GM19025 (cell line): Measurements from ENCODE around the gene CACNA1D.
"Not testable (repeated sequence)": the region's sequence is repeated elsewhere in the genome, so short reads cannot be mapped to it uniquely, and the experiment has no call there.

Experiments
- ATAC-seq: cut with Tn5 transposase; IDR thresholded peaks from one replicate; pipeline ENCODE4 v1.9.1; 2021; ENCODE audit warnings: mild to moderate bottlenecking, low read depth, moderate library complexity; ENCODE audit not compliant: unreplicated experiment

Gene CACNA1D

DNA sequence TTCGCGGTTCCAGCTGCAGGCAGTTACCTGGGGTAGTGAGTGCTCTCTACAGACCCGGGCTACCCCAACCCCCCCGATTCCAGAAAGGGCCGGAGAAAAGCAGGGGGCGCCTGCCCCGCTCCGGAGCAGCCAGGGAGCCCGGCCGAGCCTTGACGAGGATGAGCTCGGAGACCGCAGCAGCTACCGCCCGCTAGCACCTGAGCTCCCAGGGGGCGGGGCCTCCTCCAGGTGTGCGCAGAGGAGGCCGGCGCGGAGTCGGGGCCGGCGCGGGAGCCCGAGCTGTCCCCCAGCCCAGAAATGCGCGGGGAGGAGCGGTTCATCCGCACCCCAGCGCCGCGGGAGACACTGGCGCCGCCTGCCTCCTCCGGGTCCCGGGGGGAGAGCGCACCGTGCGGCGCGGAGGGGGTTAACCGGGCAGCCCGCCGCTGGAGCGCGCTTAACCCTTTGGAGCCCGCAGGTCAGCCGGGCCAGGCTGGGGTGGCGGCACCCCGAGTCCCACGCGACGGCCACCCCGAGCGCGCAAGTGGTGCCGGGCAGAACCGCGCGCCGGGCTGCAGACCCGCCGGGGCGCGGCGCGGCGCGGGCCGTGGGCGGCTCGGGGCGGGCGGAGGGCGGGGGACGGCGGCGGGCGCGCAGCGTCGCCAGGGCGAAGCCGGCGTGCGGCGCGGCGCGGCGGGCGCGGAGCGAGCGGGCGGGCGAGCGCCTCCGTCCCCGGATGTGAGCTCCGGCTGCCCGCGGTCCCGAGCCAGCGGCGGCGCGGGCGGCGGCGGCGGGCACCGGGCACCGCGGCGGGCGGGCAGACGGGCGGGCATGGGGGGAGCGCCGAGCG, at the start of gene CACNA1D:
CACNA1D (plus strand) TSS at position 649 of the 829 bp plus-strand sequence. CDS start 556 bp downstream, outside the sequence.
- no peak for ATAC-seq

DNA sequence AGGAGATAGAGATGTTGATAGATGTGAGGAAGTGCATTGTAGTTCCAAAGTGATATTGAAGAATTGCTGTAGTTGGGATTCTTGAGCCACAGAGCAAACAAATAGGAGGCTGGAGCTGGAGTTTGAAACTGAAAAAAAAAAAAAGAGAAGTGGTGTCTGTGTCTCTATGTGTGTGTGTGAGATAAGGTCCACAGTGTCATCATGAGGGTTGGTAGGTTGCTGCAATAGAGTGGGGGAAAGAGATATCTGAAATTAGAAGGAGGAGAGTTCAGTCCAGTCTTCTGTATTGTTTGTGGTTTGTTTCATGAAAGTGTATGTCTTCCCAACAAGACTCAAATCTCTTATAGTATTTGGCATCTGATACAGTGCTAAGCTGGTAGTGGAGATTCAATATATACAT, 37.3 kb upstream of the CACNA1D start:
- no peak for ATAC-seq

DNA sequence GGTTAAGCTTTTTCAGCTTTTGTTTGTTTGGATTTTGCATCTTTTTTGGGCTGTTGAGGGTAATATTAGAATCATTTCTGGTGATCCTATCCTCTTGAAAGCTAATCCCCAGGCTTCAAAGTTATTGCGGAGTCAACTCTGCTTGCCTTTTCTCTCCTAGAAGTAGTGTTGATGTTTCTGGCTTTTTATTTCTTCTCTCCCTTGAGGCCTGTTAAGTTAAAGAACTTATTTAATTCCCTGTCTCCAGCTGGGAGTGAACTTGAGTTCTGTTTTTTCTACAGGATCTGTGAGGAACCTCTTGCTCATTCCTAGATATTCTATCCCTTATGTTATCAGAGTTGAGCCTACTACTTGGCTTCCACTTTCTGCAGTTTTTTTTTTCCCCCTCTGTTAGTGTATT, 34.1 kb upstream of the CACNA1D start:
- ATAC-seq, result no peak

DNA sequence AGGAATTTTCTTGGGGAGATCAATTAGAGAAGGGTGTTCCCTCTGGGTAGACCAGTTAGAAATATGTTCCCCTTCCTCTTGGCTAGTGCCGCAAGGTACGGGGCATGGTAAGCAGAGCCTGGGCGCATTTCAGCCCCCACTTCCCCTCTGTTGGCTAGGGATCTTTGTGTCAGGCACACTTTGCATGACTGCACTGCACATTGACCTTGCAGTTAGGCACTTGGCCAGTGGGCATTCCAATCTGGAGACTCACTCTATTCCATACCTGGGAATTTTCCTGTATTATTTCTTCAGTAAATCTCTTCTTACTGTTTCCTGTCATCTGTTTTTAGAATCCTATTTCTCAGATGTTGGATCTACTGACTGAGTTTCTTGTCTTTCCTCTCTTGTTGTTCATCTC, 30.0 kb upstream of the CACNA1D start:
- ATAC-seq, result no peak

DNA sequence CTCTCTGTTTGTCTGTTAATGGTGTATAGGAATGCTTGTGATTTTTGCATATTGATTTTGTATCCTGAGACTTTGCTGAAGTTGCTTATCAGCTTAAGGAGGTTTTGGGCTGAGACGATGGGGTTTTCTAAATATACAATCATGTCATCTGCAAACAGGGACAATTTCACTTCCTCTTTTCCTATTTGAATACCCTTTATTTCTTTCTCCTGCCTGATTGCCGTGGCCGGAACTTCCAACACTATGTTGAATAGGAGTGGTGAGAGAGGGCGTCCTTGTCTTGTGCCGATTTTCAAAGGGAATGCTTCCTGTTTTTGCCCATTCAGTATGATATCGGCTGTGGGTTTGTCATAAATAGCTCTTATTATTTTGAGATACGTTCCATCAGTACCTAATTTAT, 24.7 kb upstream of the CACNA1D start:
- ATAC-seq, result not testable (repeated sequence)

DNA sequence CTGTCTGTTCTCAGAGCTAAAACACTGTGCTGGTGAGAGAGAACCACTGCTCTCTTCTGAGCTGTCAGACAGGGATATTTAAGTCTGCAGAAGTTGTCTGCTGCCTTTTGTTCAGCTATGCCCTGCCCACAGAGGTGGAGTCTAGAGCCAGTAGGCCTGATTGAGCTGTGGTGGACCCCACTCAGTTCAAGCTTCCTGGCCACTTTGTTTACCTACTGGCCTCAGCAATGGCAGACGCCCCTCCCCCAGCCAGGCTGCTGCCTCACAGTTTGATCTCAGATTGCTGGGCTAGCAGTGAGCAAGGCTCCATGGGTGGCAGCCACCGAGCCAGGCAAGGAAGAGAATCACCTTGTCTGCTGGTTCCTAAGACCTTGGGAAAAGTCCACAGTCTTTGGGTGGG, 21.0 kb upstream of the CACNA1D start:
- ATAC-seq, result no peak

DNA sequence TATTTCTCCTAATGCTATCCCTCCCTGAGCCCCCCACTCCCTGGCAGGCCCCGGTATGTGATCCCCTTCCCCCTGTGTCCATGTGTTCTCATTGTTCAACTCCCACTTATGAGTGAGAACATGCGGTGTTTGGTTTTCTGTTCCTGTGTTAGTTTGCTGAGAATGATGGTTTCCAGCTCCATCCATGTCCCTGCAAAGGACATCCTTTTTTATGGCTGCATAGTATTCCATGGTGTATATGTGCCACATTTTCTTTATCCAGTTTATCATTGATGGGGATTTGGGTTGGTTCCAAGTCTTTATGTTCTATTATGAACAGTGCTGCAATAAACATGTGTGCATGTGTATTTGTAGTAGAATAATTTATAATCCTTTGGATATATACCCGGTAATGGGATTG, 18.0 kb upstream of the CACNA1D start:
- not testable (repeated sequence) for ATAC-seq

DNA sequence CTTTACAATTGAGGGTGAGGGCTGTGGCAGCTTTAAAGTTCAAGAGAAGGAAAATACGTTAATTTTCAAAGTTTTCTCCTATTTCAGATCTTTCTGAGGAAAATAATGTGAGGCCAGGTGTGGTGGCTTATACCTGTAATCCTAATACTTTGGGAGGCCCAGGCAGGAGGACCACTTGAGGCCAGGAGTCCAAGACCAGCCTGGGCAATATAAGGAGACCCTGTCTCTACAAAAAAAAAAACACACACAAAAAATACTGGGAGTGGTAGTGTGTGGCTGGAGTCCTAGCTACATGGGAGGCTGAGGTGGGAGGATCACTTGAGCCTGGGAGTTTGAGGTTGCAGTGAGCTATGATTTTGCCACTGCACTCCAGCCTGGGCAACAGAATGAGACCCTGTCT, 16.7 kb upstream of the CACNA1D start:
- not testable (repeated sequence) for ATAC-seq

DNA sequence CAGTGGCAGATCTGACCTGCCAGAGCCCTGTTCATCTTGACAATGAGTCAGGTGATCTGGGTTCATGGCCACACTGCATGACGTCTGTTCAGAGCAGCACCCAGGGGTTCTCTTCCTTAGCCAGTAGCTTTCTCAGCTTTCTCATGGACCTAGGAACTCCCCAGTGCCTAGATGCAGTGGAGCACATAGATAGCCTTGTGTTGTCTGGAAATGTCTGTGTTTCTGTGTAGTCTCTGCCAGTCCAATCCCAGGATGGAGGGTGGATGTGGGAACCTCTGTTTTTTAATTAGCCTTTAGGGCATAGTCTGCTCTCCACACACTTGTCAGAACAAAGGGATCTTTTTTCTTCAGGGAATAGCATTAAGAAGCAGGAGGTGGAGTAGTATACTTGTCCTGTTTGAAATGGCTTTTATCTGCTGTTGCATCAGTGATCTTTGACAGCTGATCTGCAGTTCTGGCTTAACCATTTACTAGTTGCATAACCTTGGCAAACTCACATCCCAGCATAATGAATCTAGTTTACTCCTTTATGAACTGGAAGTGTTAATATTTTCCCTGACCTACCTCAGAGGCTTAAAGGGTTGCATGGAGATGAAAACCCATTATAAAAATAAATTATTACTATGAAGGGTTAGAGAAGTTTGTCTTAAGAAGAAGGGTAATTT, 16.1 kb upstream of the CACNA1D start:
- ATAC-seq, result no peak

DNA sequence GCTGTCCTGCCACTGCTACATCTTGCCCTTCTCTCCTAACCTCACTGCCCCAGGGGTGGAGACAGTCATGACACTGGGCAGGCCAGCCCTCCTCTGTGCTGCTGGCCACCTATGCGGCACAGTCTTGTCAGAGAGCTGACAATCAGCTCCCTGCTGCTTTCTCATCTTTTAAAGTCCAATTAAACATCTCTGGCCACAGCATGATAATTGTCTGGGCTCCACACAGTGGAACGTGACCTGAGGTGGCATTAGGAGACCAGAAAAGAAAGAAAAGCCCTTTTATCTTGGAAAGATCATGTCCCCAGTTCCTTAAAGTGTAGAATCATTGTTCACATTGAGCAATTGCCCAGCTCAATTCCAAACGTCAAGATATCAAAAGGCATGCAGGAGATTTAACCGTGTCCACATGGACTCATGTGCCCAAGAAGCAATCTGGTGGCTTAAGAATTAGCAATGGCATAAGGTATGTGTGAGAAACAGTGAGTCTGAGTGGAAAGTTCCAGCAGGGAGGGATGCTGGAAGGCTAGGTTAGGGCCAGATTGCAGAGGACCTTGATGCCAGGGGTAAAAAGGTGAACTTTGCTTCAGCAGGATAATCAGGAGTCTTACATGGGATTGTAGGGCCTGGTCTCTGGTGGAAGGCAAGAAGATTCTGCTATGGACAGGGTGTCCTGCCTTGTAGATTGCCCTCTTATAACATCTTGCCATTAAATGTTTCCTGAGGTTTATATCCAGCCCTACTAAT, 15.3 kb upstream of the CACNA1D start:
- ATAC-seq, result no peak

DNA sequence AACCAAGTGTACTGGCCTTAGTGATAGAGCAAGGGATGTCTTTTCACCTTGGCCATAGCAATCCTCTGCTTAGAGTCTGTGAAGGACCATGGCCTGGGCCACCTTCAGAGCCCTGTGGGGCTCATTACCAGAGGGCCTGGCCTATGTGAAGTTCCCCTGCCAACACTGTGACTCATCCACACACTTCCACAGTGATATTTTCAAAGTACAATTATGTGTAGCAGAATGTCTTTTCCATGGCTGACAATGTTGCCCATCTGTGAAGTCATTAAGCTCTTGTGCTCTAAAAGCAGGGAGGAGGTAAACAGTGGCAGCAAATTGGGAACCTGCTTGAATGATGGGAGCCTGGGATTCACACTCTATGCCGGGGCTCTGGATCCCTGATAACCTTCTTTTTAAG, 12.2 kb upstream of the CACNA1D start:
- no peak for ATAC-seq

DNA sequence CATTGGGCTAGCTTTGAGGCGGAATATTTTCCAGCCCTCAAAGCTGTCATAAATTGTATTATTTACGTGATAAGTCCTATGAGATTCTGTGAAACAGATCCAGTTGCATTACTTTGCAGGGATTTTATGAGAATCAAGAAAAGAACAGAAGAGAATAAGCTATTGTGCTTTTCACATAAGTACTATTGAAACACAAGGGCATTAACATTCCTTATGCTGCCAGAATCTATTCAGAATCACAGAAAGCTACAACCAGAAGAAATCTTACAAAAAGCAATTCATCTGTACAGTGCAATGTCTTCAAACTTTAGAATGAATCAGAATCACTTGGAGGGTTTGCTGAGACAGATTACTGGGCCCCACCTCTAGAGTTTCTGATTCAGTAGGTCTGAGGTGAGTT, 10.6 kb upstream of the CACNA1D start:
- ATAC-seq, result no peak

DNA sequence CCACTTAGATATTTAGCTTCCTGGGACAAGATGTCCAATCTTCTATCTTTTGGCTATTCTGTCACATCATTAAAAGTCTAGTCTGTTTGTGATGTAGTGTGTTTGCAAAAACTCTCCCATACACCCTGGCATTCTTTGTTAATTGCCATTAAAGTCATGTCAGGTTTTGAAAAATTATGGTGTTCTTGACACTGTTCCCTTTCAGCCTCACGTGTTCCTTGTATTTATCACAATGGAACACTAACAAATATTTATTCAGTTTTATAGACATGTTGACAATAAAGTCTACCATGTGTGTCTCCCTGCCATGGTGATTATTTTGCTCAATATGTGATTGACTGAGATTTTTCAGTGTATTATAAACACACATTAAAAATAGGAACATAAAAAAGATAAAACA, 9.4 kb upstream of the CACNA1D start:
- ATAC-seq, result no peak

DNA sequence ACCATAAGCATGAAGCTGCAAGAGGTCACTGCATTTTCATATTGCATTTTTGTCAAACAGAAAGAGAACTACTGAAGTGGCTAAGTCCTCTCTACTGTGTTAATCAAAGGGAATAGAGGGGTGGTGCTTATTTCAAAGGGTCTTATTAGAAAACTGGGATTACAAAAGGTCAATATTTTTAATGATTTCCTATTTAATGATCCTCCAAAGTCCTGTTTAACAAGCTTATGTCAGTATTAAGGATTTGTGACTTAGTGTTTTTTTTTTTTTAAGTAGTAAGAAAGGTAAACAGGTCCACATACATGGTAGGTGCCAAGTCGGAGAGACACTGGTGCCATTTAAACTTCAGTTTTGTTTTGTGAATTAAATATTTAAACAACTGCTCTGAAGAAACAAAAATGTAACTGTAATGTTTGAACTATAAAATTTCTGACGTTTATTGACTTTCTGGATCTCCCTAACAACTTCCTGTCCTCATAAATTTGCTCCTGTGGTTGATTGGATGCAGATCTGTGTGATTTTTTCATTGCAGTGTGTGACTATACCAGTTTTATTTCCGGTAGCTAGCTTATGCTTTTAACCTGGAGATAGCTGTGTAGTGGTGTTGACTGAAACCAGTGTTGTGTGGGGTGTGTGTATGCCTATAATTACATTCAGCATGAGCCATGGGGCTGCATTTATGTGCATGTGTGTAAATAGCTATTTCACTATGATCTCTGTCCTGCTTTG, 8.6 kb upstream of the CACNA1D start:
- ATAC-seq, result no peak

DNA sequence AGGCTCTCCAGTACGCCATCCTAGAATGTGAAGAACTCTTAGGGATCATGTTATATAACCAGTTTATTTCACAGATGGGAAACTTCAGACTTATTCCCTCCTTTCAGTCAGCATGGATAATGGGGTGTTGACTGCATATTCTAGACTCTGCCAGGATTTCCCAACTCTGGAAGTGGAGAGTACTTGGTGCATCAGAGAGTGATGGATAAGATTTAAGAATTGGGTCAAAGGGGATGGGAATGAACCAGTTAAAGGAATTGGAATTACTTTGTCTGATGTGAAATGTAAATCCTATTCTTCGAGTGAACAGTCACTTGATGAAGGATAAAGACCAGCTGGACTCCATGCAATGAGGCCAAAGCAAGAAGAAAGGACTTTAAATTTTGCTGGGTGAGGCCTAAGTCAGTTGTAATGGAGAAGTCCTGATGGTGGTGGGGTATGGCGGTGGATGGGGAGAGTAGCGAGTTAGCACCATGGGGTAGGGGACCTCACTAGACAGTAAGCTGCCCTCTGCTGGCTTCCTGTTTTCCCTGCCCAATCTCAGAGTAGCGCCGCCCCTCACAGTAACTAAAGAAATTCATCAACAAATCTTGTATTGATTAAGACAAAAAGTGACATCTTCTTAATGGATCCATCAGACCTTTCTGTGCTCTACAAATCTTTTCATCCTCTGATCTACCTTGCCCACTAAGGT, 7.3 kb upstream of the CACNA1D start:
- ATAC-seq, result no peak

DNA sequence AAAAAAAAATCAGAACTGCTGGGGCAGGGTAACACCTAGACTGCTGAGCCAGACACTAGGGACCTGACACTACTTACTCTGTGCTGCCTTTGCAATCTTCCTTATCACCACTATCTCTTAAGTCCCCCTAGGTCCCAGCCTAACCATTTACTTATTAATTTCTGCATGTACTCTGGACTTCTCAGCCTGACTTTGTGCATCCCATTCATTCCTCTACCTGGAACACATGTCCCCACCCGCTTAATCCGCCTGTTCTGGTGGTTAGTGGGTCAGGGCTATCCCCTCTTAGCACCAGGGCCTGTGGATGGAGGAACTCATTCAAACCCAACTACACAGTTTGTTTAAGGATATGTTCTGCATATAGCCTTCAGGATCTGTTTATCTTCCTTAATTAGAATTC, 5.0 kb upstream of the CACNA1D start:
- no peak for ATAC-seq

DNA sequence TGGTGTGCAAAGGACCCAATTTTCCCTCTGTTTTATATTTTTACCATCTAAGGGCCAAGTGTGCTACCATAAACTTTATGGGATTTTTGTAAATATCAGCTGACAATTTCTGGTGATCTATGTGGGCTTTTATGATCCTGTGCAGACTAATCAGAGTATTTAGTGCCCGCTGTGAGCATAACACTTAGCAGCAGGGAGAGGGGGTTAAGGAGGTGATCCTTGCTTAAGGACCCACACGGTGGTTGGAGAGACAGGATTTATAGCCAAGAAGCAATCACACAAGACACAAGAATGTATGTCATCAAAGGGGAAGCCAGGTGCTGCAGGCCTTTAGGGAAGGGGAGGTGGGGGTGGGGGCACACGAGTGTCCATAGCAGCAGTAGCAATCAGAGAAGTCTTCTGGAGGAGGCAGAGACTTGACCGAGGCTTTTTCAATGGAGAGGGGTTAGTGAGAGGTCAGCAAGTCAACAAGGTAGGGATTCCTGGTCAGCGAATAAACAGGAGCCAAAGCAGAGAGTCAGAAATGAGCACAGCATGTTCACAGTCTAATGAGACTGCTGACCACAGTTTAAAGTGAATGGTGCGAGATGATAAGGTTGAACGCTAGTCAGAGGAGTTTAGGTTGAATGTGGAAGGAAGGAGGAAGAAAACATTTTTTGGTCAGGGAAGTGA, 4.5 kb upstream of the CACNA1D start:
- ATAC-seq, result no peak

DNA sequence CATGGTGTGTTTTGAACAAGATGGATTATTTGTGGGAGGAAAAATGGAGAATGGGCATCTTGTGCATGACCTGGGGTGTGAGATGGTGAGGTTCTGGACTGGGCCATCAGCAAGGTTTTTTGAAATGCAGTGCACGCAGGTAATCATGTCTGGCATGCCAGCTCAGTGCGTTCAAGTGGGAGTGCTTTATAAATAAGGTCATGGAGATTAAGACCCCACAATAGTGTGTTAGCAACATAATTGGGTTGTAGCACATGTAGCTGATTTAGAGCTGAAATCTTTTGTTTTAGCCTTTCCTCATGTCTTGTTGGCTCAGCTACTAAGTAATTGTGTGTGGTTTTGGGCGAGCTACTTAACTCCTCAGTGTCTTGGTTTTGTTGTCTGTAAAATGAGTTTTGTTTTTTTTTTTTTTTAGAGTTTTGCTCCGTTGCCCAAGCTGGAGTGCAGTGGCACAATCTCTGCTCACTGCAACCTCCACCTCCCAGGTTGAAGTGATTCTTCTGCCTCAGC, 3.9 kb upstream of the CACNA1D start:
- ATAC-seq, result no peak

DNA sequence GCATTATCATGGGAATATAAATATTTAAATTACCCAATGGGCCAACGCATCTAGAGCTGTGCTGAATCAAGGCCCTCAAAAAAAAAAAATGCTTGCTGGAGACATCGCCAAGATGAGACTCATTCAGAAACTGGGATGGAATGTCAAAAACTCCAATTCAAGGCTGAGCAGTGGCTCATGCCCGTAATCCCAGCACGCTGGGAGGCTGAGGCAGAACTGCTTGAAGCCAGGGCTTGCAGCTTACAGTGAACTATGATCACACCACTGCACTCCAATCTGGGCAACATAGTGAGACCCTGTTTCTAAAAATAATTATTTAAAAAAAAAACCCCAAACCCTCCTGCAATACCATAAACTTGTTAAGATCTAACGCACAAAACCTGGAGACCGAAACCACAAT, 3.1 kb upstream of the CACNA1D start:
- ATAC-seq, result no peak
